Muscle layer of colon (tissue), 2 donors: ENCODE data around the gene UROS.
A peak's percentile ranks its signal among the peaks of the same experiment; 100 is the strongest.

ENCODE experiments used
- H3K27ac ChIP-seq: one replicate; pipeline ENCODE4 v1.7.0; 2013; ENCODE audit warnings: low read depth, mild to moderate bottlenecking, low read length, moderate library complexity
- H3K27me3 ChIP-seq, 2 donors: one replicate each; pipeline ENCODE4 v1.7.0; 2013; ENCODE audit warnings: low read length in 2 of 2, mild to moderate bottlenecking in 2 of 2; ENCODE audit not compliant: insufficient read depth in 2 of 2, control insufficient read depth in 1 of 2
- H3K36me3 ChIP-seq: one replicate; pipeline ENCODE4 v1.7.0; 2013; ENCODE audit warnings: mild to moderate bottlenecking, low read length; ENCODE audit not compliant: insufficient read depth
- H3K4me1 ChIP-seq: one replicate; pipeline ENCODE4 v1.7.0; 2013; ENCODE audit warnings: mild to moderate bottlenecking, low read length; ENCODE audit not compliant: insufficient read depth
- H3K4me3 ChIP-seq, 2 donors: one replicate each; pipeline ENCODE4 v1.7.0; 2013; ENCODE audit warnings: low read length in 2 of 2, low read depth in 1 of 2, mild to moderate bottlenecking in 1 of 2, moderate library complexity in 1 of 2
- H3K9ac ChIP-seq: one replicate; pipeline ENCODE4 v1.7.0; 2013; ENCODE audit warnings: low read length
- H3K9me3 ChIP-seq: one replicate; pipeline ENCODE4 v1.7.0; 2013; ENCODE audit warnings: mild to moderate bottlenecking, low read length
- donor health status: abdominal sarcoma.
- donor health status: Adenocarcinoma of cecum.

The UROS gene

GRCh38 chr10:125827133-125827532, 4.1 kb upstream of the UROS start:
- no peak overlapping the region for H3K4me3 ChIP-seq
- peaks cover 46% of the 10 kb centered on the region for H3K36me3 ChIP-seq

GRCh38 chr10:125824736-125825135, 1.7 kb upstream of the UROS start:
- H3K4me3 ChIP-seq = peak overlapping the region in 1 of 2 donors; percentile 96
- H3K9me3 ChIP-seq = no peaks in the 10 kb centered on the region
- no peaks in the 10 kb centered on the region for H3K27me3 ChIP-seq
- H3K4me1 ChIP-seq = peaks cover 22% of the 10 kb centered on the region
- peaks cover 27% of the 10 kb centered on the region for H3K36me3 ChIP-seq
- H3K27ac ChIP-seq = no peak overlapping the region
- peak overlapping the region; percentile 87 for H3K9ac ChIP-seq

More at GRCh38 chr10:125827133-125827532, 4.1 kb upstream of the UROS start:
- no peak overlapping the region for H3K27ac ChIP-seq
- H3K9ac ChIP-seq = no peak overlapping the region
- no peaks in the 10 kb centered on the region for H3K9me3 ChIP-seq
- peaks cover 16% of the 10 kb centered on the region for H3K4me1 ChIP-seq
- no peaks in the 10 kb centered on the region for H3K27me3 ChIP-seq

- no peaks in the 10 kb centered on the region for H3K9me3 ChIP-seq
- peaks cover 22% of the 10 kb centered on the region for H3K4me1 ChIP-seq
- H3K9ac ChIP-seq = peak overlapping the region; percentile 87
- peak overlapping the region; percentile 94 to 96 for H3K4me3 ChIP-seq
- H3K27me3 ChIP-seq = no peaks in the 10 kb centered on the region
- peaks cover 18% of the 10 kb centered on the region for H3K36me3 ChIP-seq
- H3K27ac ChIP-seq = peak overlapping the region; percentile 99
Measured at GRCh38 chr10:125823663-125824251, 699 bp upstream of the UROS start.

GRCh38 chr10:125820701-125821100, 2.4 kb downstream of the UROS start:
- H3K27me3 ChIP-seq = no peaks in the 10 kb centered on the region
- H3K4me3 ChIP-seq = no peak overlapping the region
- H3K9ac ChIP-seq = no peak overlapping the region
- peaks cover 22% of the 10 kb centered on the region for H3K4me1 ChIP-seq
- no peak overlapping the region for H3K27ac ChIP-seq
- H3K9me3 ChIP-seq = no peaks in the 10 kb centered on the region
- H3K36me3 ChIP-seq = peaks cover 7% of the 10 kb centered on the region

- H3K27ac ChIP-seq = no peak overlapping the region
- H3K9me3 ChIP-seq = no peaks in the 10 kb centered on the region
- H3K4me1 ChIP-seq = peaks cover 8% of the 10 kb centered on the region
- H3K4me3 ChIP-seq = no peak overlapping the region
- H3K27me3 ChIP-seq = no peaks in the 10 kb centered on the region
- no peak overlapping the region for H3K9ac ChIP-seq
- peaks cover 37% of the 10 kb centered on the region for H3K36me3 ChIP-seq
Measured at GRCh38 chr10:125817337-125817946, 5.6 kb downstream of the UROS start.

GRCh38 chr10:125816548-125816947, 6.5 kb downstream of the UROS start:
- Histone ChIP-seq H3K9ac (no peak overlapping the region), H3K36me3 (peaks cover 37% of the 10 kb centered on the region), H3K9me3 (no peaks in the 10 kb centered on the region), H3K27me3 (no peaks in the 10 kb centered on the region), H3K4me3 (no peak overlapping the region), H3K4me1 (peaks cover under 1% of the 10 kb centered on the region), H3K27ac (no peak overlapping the region)

GRCh38 chr10:125815764-125816163, 7.3 kb downstream of the UROS start:
- Histone ChIP-seq H3K4me1 (no peaks in the 10 kb centered on the region), H3K9me3 (no peaks in the 10 kb centered on the region), H3K9ac (no peak overlapping the region), H3K4me3 (no peak overlapping the region), H3K36me3 (peaks cover 39% of the 10 kb centered on the region), H3K27ac (no peak overlapping the region), H3K27me3 (no peaks in the 10 kb centered on the region)

- Histone ChIP-seq H3K36me3 (peaks cover 62% of the 10 kb centered on the region), H3K9ac (no peak overlapping the region), H3K9me3 (no peaks in the 10 kb centered on the region), H3K4me1 (no peaks in the 10 kb centered on the region), H3K27me3 (no peaks in the 10 kb centered on the region), H3K4me3 (no peak overlapping the region), H3K27ac (no peak overlapping the region)
Measured at GRCh38 chr10:125812128-125812750, 10.8 kb downstream of the UROS start.

- Histone ChIP-seq H3K36me3 (peaks cover 70% of the 10 kb centered on the region), H3K4me1 (no peaks in the 10 kb centered on the region), H3K4me3 (no peak overlapping the region), H3K9me3 (no peaks in the 10 kb centered on the region), H3K27me3 (no peaks in the 10 kb centered on the region), H3K27ac (no peak overlapping the region), H3K9ac (no peak overlapping the region)
Measured at GRCh38 chr10:125811251-125811650, 11.8 kb downstream of the UROS start.

- Histone ChIP-seq H3K4me3 (no peak overlapping the region), H3K9ac (no peak overlapping the region), H3K9me3 (no peaks in the 10 kb centered on the region), H3K27ac (no peak overlapping the region), H3K36me3 (peaks cover 53% of the 10 kb centered on the region), H3K27me3 (no peaks in the 10 kb centered on the region), H3K4me1 (no peaks in the 10 kb centered on the region)
Measured at GRCh38 chr10:125808047-125808446, 15.0 kb downstream of the UROS start.

GRCh38 chr10:125802739-125803138, 20.3 kb downstream of the UROS start:
- no peaks in the 10 kb centered on the region for H3K27me3 ChIP-seq
- H3K4me3 ChIP-seq = no peak overlapping the region
- no peak overlapping the region for H3K9ac ChIP-seq
- H3K27ac ChIP-seq = no peak overlapping the region
- H3K36me3 ChIP-seq = peaks cover 34% of the 10 kb centered on the region
- no peaks in the 10 kb centered on the region for H3K4me1 ChIP-seq
- no peaks in the 10 kb centered on the region for H3K9me3 ChIP-seq
